Uterus (tissue), 2 donors: ENCODE data around the gene CYTH2.

Experiments
- CTCF ChIP-seq, 4 experiments: fragments of 200-600 bp in 2 of 4; fragments of 450-650 bp in 2 of 4; sonication (generic) in 2 of 4; IDR thresholded peaks; one replicate each; pipeline ENCODE4 v1.5.1; 2016 to 2019; ENCODE audit warnings: antibody characterized with exemption in 4 of 4, mild to moderate bottlenecking in 2 of 4, moderate library complexity in 1 of 4
- POLR2A ChIP-seq, 2 donors: fragments of 450-650 bp; IDR thresholded peaks; one replicate each; pipeline ENCODE4 v1.6.1; 2016; ENCODE audit warnings: antibody characterized with exemption in 2 of 2, mild to moderate bottlenecking in 1 of 2, moderate library complexity in 1 of 2

- TF ChIP-seq CTCF (IDR thresholded peaks at IDR 0.05), result peak in 1 of 4 experiments; percentile 13
- peak; percentile 57 to 78 for TF ChIP-seq POLR2A (IDR thresholded peaks at IDR 0.05)
Measured at GRCh38 chr19:48492925-48493717, 24.0 kb downstream of the CYTH2 start.
